ENCODE results near the gene INF2.

INF2 gene

DNA sequence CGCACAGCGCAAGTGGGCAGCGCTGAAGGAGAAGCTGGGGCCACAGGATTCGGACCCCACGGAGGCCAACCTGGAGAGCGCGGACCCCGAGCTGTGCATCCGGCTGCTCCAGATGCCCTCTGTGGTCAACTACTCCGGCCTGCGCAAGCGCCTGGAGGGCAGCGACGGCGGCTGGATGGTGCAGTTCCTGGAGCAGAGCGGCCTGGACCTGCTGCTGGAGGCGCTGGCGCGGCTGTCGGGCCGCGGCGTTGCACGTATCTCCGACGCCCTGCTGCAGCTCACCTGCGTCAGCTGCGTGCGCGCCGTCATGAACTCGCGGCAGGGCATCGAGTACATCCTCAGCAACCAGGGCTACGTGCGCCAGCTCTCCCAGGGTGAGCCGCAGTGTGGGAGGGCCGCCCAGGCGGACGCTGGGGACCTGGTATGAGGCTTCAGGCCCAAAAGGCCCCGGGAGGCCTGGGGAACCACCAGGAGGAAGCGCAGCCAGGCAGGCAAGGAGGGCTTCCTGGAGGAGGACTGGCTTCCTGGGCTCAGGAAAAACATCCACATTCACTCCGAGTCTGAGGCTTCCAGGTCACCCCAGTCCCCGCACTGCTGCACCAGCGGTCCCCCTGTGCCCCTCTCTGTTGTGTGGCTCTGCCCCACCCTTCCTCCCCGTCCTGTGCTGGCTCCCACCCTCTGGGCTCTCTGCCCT, 12.1 kb downstream of the INF2 start:
- DNase-seq (ENCODE audit: extremely low spot score), result no peak
- POLR2A ChIA-PET, result interaction anchor here (1.4 kb wide), 1 partner anchor 24 kb away, joined by 3 read pairs; no protein-coding TSS in a partner anchor
- TF ChIP-seq SP1 (IDR thresholded peaks at IDR 0.05), result no peak
- TF ChIP-seq, protein P1, sequence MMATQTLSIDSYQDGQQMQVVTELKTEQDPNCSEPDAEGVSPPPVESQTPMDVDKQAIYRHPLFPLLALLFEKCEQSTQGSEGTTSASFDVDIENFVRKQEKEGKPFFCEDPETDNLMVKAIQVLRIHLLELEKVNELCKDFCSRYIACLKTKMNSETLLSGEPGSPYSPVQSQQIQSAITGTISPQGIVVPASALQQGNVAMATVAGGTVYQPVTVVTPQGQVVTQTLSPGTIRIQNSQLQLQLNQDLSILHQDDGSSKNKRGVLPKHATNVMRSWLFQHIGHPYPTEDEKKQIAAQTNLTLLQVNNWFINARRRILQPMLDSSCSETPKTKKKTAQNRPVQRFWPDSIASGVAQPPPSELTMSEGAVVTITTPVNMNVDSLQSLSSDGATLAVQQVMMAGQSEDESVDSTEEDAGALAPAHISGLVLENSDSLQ (IDR thresholded peaks at IDR 0.05), result no peak
- no peak for TF ChIP-seq ELF4 (IDR thresholded peaks at IDR 0.05)
- TF ChIP-seq ARNT (IDR thresholded peaks at IDR 0.05), result no peak
- TF ChIP-seq LEF1 (IDR thresholded peaks at IDR 0.05; ENCODE audit: borderline replicate concordance), result no peak
- no peak for TF ChIP-seq BHLHE40 (IDR thresholded peaks at IDR 0.05; ENCODE audit: borderline replicate concordance)
- no peak for TF ChIP-seq TARDBP (IDR thresholded peaks at IDR 0.05)
- TF ChIP-seq HDGF (IDR thresholded peaks at IDR 0.05; ENCODE audit: borderline replicate concordance), result no peak
- TF ChIP-seq NFRKB (IDR thresholded peaks at IDR 0.05), result no peak
- no peak for TF ChIP-seq FOXM1 (IDR thresholded peaks at IDR 0.05; ENCODE audit: borderline replicate concordance)
- TF ChIP-seq CTBP1 (IDR thresholded peaks at IDR 0.05; ENCODE audit: borderline replicate concordance), result no peak
- no peak for TF ChIP-seq FOXK2 (IDR thresholded peaks at IDR 0.05)
- TF ChIP-seq SUZ12 (IDR thresholded peaks at IDR 0.05), result no peak
- TF ChIP-seq L3MBTL2 (conservative IDR thresholded peaks at IDR 0.05), result no peak
- no peak for TF ChIP-seq FOXA1 (IDR thresholded peaks at IDR 0.05)
- TF ChIP-seq ZNF384 (IDR thresholded peaks at IDR 0.05), result no peak
- CTCF ChIA-PET, result no interaction called here

DNA sequence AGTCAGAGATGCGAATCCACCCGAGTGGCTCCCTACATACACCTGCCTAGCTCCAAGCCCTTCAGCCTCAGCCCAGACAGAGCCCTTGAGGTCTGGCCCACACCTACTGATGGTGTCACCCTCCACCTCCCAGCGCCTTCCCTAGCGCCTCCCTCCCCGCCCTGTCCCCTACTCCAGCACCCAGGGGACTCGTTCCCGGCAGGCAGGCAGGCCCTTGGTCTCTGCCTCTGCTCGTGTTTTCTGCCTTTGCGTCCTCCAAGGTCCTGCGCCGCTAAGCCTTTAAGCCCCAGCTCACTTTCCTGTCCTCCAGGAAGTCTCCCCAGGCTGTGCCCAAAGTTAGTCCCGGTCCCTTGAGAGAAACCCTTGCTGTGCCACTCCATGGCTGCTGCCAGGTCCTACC, 12.7 kb downstream of the INF2 start:
- no peak for DNase-seq (ENCODE audit: extremely low spot score)
- TF ChIP-seq ELF4 (IDR thresholded peaks at IDR 0.05) (no peak), ZNF384 (IDR thresholded peaks at IDR 0.05) (no peak), FOXA1 (IDR thresholded peaks at IDR 0.05) (no peak), ARNT (IDR thresholded peaks at IDR 0.05) (no peak), L3MBTL2 (conservative IDR thresholded peaks at IDR 0.05) (no peak), CTBP1 (IDR thresholded peaks at IDR 0.05; ENCODE audit: borderline replicate concordance) (no peak), SP1 (IDR thresholded peaks at IDR 0.05) (no peak), SUZ12 (IDR thresholded peaks at IDR 0.05) (no peak), NFRKB (IDR thresholded peaks at IDR 0.05) (no peak), FOXK2 (IDR thresholded peaks at IDR 0.05) (no peak), BHLHE40 (IDR thresholded peaks at IDR 0.05; ENCODE audit: borderline replicate concordance) (no peak), HDGF (IDR thresholded peaks at IDR 0.05; ENCODE audit: borderline replicate concordance) (no peak), TARDBP (IDR thresholded peaks at IDR 0.05) (no peak), FOXM1 (IDR thresholded peaks at IDR 0.05; ENCODE audit: borderline replicate concordance) (no peak), LEF1 (IDR thresholded peaks at IDR 0.05; ENCODE audit: borderline replicate concordance) (no peak)
- TF ChIP-seq, protein P1 (IDR thresholded peaks at IDR 0.05), result no peak
- POLR2A ChIA-PET, result interaction anchor here (1.4 kb wide), 1 partner anchor 25 kb away, joined by 3 read pairs; no protein-coding TSS in a partner anchor
- CTCF ChIA-PET, result no interaction called here

DNA sequence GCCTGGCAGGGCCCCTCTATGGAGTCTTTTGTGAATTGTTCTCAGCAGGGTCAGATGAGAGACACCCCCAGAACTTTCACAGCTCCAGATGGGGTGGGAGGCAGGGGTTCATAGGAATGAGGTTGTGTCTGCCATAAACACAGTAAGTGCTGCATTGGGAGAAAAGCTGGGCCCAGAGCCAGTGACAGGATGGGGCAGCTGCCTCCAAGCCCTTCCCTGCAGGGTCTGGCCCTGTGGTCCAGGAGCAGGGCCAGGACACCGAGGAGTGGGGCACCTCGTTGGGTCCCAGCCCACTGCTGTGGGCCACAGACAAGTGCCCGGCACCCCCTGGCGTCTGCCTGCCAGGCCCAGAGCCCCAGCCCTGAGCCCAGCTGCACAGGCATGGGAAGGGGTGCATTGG, 13.3 kb downstream of the INF2 start:
- TF ChIP-seq CTBP1 (IDR thresholded peaks at IDR 0.05; ENCODE audit: borderline replicate concordance) (no peak), ARNT (IDR thresholded peaks at IDR 0.05) (no peak), BHLHE40 (IDR thresholded peaks at IDR 0.05; ENCODE audit: borderline replicate concordance) (no peak)

DNA sequence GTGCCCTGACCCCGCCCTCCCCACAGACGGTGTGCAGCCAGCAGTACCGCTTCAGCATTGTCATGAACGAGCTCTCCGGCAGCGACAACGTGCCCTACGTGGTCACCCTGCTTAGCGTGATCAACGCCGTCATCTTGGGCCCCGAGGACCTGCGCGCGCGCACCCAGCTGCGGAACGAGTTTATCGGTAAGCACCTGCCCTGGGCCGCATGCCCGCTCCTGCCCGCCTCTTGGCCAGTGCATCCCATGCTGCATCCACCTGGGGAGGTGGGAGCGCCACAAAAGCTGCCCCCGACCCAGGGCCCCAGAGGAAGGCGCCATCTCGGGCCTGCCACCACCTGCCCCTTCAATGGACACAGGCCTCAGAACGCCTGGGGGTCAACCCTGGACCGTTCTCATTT, 13.9 kb downstream of the INF2 start:
- TF ChIP-seq BHLHE40 (IDR thresholded peaks at IDR 0.05; ENCODE audit: borderline replicate concordance), result no peak
- TF ChIP-seq L3MBTL2 (conservative IDR thresholded peaks at IDR 0.05), result no peak
- TF ChIP-seq NFRKB (IDR thresholded peaks at IDR 0.05), result no peak
- TF ChIP-seq TARDBP (IDR thresholded peaks at IDR 0.05), result no peak
- TF ChIP-seq CTBP1 (IDR thresholded peaks at IDR 0.05; ENCODE audit: borderline replicate concordance), result no peak
- no peak for TF ChIP-seq FOXA1 (IDR thresholded peaks at IDR 0.05)
- TF ChIP-seq ZNF384 (IDR thresholded peaks at IDR 0.05), result no peak
- TF ChIP-seq LEF1 (IDR thresholded peaks at IDR 0.05; ENCODE audit: borderline replicate concordance), result no peak
- no peak for TF ChIP-seq FOXM1 (IDR thresholded peaks at IDR 0.05; ENCODE audit: borderline replicate concordance)
- TF ChIP-seq FOXK2 (IDR thresholded peaks at IDR 0.05), result no peak
- TF ChIP-seq SP1 (IDR thresholded peaks at IDR 0.05), result no peak
- CTCF ChIA-PET, result no interaction called here
- POLR2A ChIA-PET, result interaction anchor here (1.0 kb wide), 1 partner anchor 10 kb away, joined by 3 read pairs; no protein-coding TSS in a partner anchor
- no peak for DNase-seq (ENCODE audit: extremely low spot score)

More for the DNA sequence above, 13.3 kb downstream of the INF2 start:
- no peak for DNase-seq (ENCODE audit: extremely low spot score)
- CTCF ChIA-PET, result no interaction called here
- POLR2A ChIA-PET, result interaction anchor here (1.0 kb wide), 1 partner anchor 9 kb away, joined by 3 read pairs; no protein-coding TSS in a partner anchor

DNA sequence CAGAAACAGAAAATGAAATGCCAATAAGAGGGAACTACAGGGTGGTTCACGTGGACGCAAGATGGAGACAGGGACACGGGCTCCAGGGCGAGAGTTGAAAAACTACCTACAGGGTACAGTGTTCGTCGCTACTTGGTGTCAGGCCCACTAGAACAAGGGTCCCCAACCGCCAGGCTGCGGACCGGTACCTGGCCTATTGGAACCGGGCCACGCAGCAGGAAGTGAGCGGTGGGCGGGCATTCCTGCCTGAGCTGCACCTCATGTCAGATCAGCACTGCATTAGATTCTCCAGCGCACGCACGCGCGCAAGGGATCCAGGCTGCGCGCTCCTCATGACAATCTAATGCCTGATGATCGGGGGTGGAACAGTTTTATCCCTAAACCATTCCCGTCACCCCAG, 14.8 kb downstream of the INF2 start:
- TF ChIP-seq FOXK2 (IDR thresholded peaks at IDR 0.05) (no peak), ZNF384 (IDR thresholded peaks at IDR 0.05) (no peak), FOXA1 (IDR thresholded peaks at IDR 0.05) (no peak), FOXM1 (IDR thresholded peaks at IDR 0.05; ENCODE audit: borderline replicate concordance) (no peak), BHLHE40 (IDR thresholded peaks at IDR 0.05; ENCODE audit: borderline replicate concordance) (no peak), LEF1 (IDR thresholded peaks at IDR 0.05; ENCODE audit: borderline replicate concordance) (no peak), ARNT (IDR thresholded peaks at IDR 0.05) (no peak), SP1 (IDR thresholded peaks at IDR 0.05) (no peak), SUZ12 (IDR thresholded peaks at IDR 0.05) (no peak), NFRKB (IDR thresholded peaks at IDR 0.05) (no peak), CTBP1 (IDR thresholded peaks at IDR 0.05; ENCODE audit: borderline replicate concordance) (no peak), L3MBTL2 (conservative IDR thresholded peaks at IDR 0.05) (no peak), TARDBP (IDR thresholded peaks at IDR 0.05) (no peak)
- TF ChIP-seq, protein P1 (IDR thresholded peaks at IDR 0.05), result no peak
- ChIA-PET POLR2A (no interaction called here), CTCF (no interaction called here)
- DNase-seq (ENCODE audit: extremely low spot score), result no peak

Data from HEK293T (cell line).